SK-N-SH treated with all-trans-retinoic acid at 6 μM for 48 hours (cell line): ENCODE results near the gene ASAP2.

ENCODE experiments used
- CSDC2 ChIP-seq: fragments of 250-450 bp; sonication (Bioruptor Pico); IDR thresholded peaks from 2 replicates; pipeline ENCODE4 v1.5.0; 2020; ENCODE audit warnings: mild to moderate bottlenecking, moderate library complexity
- GLIS3 ChIP-seq: fragments of 250-450 bp; sonication (Bioruptor Pico); IDR thresholded peaks from 2 replicates; pipeline ENCODE4 v1.5.0; 2020; ENCODE audit warnings: mild to moderate bottlenecking, moderate library complexity
- SNAI2 ChIP-seq: fragments of 250-450 bp; sonication (Bioruptor Pico); IDR thresholded peaks from 2 replicates; pipeline ENCODE4 v1.5.0; 2020; ENCODE audit warnings: mild to moderate bottlenecking, moderate library complexity
- TF ChIP-seq, protein P1 (sequence below): fragments of 250-450 bp; sonication (Bioruptor Pico); IDR thresholded peaks from 2 replicates; pipeline ENCODE4 v1.5.0; 2020; ENCODE audit warnings: mild to moderate bottlenecking, moderate library complexity
- TF ChIP-seq, protein P2 (sequence below): fragments of 250-450 bp; sonication (Bioruptor Pico); IDR thresholded peaks from 2 replicates; pipeline ENCODE4 v1.5.1; 2020; ENCODE audit warnings: low read depth, mild to moderate bottlenecking, moderate library complexity

GRCh38 chr2:9288233-9288632 is 81.6 kb downstream of the ASAP2 start:
- TF ChIP-seq SNAI2 (CRISPR knock-in tag) (no peak), GLIS3 (CRISPR knock-in tag) (no peak), CSDC2 (CRISPR knock-in tag) (no peak)
- TF ChIP-seq, protein P1, sequence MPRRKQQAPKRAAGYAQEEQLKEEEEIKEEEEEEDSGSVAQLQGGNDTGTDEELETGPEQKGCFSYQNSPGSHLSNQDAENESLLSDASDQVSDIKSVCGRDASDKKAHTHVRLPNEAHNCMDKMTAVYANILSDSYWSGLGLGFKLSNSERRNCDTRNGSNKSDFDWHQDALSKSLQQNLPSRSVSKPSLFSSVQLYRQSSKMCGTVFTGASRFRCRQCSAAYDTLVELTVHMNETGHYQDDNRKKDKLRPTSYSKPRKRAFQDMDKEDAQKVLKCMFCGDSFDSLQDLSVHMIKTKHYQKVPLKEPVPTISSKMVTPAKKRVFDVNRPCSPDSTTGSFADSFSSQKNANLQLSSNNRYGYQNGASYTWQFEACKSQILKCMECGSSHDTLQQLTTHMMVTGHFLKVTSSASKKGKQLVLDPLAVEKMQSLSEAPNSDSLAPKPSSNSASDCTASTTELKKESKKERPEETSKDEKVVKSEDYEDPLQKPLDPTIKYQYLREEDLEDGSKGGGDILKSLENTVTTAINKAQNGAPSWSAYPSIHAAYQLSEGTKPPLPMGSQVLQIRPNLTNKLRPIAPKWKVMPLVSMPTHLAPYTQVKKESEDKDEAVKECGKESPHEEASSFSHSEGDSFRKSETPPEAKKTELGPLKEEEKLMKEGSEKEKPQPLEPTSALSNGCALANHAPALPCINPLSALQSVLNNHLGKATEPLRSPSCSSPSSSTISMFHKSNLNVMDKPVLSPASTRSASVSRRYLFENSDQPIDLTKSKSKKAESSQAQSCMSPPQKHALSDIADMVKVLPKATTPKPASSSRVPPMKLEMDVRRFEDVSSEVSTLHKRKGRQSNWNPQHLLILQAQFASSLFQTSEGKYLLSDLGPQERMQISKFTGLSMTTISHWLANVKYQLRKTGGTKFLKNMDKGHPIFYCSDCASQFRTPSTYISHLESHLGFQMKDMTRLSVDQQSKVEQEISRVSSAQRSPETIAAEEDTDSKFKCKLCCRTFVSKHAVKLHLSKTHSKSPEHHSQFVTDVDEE (CRISPR knock-in tag): no peak
- TF ChIP-seq, protein P2, sequence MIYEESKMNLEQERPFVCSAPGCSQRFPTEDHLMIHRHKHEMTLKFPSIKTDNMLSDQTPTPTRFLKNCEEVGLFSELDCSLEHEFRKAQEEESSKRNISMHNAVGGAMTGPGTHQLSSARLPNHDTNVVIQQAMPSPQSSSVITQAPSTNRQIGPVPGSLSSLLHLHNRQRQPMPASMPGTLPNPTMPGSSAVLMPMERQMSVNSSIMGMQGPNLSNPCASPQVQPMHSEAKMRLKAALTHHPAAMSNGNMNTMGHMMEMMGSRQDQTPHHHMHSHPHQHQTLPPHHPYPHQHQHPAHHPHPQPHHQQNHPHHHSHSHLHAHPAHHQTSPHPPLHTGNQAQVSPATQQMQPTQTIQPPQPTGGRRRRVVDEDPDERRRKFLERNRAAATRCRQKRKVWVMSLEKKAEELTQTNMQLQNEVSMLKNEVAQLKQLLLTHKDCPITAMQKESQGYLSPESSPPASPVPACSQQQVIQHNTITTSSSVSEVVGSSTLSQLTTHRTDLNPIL (CRISPR knock-in tag): no peak
